Common myeloid progenitor, CD34-positive (primary cell): ENCODE data around the gene SETD5.

Source experiments
- CTCF ChIA-PET: fragments of 350-600 bp; sonication (Branson Sonifier 250); formaldehyde crosslinking; loops from one replicate; lab custom pipeline; 2021; ENCODE audit warnings: antibody characterized with exemption; lab: Charles Lee
- POLR2A ChIA-PET: fragments of 350-600 bp; sonication (Branson Sonifier 250); formaldehyde crosslinking; loops from one replicate; lab custom pipeline; 2021; ENCODE audit warnings: antibody characterized with exemption; lab: Charles Lee
- DNase-seq, 3 donors: peaks; one replicate each; pipeline versions ENCODE4 v3.0.0 to v3.0.0-alpha.2; 2013
- H3K27ac ChIP-seq, 2 experiments: 1 replicate in 1 of 2; 2 replicates in 1 of 2; pipeline ENCODE4 v1.7.0; 2013; ENCODE audit warnings: inconsistent platforms in 2 of 2, low read length in 2 of 2, mild to moderate bottlenecking in 2 of 2, low read depth in 1 of 2, moderate library complexity in 1 of 2; ENCODE audit not compliant: severe bottlenecking in 2 of 2, insufficient read depth in 1 of 2, poor library complexity in 1 of 2
- H3K27me3 ChIP-seq, 5 experiments: replicated peaks in 2 of 5; 1 replicate in 3 of 5; 2 replicates in 2 of 5; pipeline versions ENCODE4 v1.6.1 to v1.7.0; 2013; ENCODE audit warnings: low read length in 4 of 5, mild to moderate bottlenecking in 2 of 5, moderate library complexity in 2 of 5, inconsistent platforms in 1 of 5; ENCODE audit not compliant: insufficient read depth in 5 of 5, control insufficient read depth in 4 of 5
- H3K36me3 ChIP-seq, 4 experiments: 1 replicate in 2 of 4; 2 replicates in 2 of 4; pipeline versions ENCODE4 v1.6.1 to v1.7.0; 2013; ENCODE audit warnings: low read length in 3 of 4, control low read depth in 1 of 4, mild to moderate bottlenecking in 1 of 4; ENCODE audit not compliant: control insufficient read depth in 4 of 4, insufficient read depth in 4 of 4
- H3K4me1 ChIP-seq, 4 experiments: 1 replicate in 3 of 4; 2 replicates in 1 of 4; pipeline versions ENCODE4 v1.6.1 to v1.7.1; 2013; ENCODE audit warnings: low read length in 3 of 4, mild to moderate bottlenecking in 3 of 4, control low read depth in 1 of 4, inconsistent platforms in 1 of 4, moderate library complexity in 1 of 4; ENCODE audit not compliant: control insufficient read depth in 4 of 4, insufficient read depth in 4 of 4; ENCODE audit errors: control extremely low read depth in 1 of 4
- H3K4me3 ChIP-seq, 7 experiments: 1 replicate in 4 of 7; 2 replicates in 3 of 7; pipeline versions ENCODE4 v1.5.1 to v1.7.0; 2013; ENCODE audit warnings: mild to moderate bottlenecking in 7 of 7, low read length in 6 of 7, moderate library complexity in 6 of 7, inconsistent platforms in 2 of 7, low read depth in 2 of 7, control low read depth in 1 of 7; ENCODE audit not compliant: insufficient read depth in 4 of 7, control insufficient read depth in 1 of 7; ENCODE audit errors: extremely low read depth in 1 of 7
- H3K9me3 ChIP-seq, 5 experiments: 1 replicate in 4 of 5; 2 replicates in 1 of 5; pipeline versions ENCODE4 v1.6.1 to v1.7.1; 2013; ENCODE audit warnings: low read length in 4 of 5, mild to moderate bottlenecking in 2 of 5, inconsistent platforms in 1 of 5, low read depth in 1 of 5, moderate library complexity in 1 of 5; ENCODE audit not compliant: control insufficient read depth in 4 of 5, insufficient read depth in 2 of 5; ENCODE audit errors: control extremely low read depth in 1 of 5
- WGBS: methylation state at CpG from one replicate; pipeline ENCODE4 v1.1.5; 2013; ENCODE audit not compliant: insufficient coverage; 5-methylcytosine and 5-hydroxymethylcytosine counted together

The SETD5 gene

GRCh38 chr3:9408061-9408460 is 10.6 kb downstream of the SETD5 start:
- no peak for DNase-seq
- H3K4me3 ChIP-seq = no peak overlapping the region
- CTCF ChIA-PET = no interaction called here
- POLR2A ChIA-PET = interaction anchor here (0.8 kb wide), 1 partner anchor 12 kb away, joined by 4 read pairs; no protein-coding TSS in a partner anchor
- H3K27ac ChIP-seq = no peak overlapping the region
- H3K36me3 ChIP-seq = peaks cover 0 to 3% (median 0%) of the 10 kb centered on the region in 4 experiments
- WGBS = 100% methylated on average over 4 of the region's 6 CpGs
- peaks cover 0 to 30% (median 10%) of the 10 kb centered on the region in 4 experiments for H3K4me1 ChIP-seq
- no peaks in the 10 kb centered on the region for H3K27me3 ChIP-seq
- no peaks in the 10 kb centered on the region for H3K9me3 ChIP-seq

- ChIA-PET POLR2A (interaction anchor here (0.6 to 0.8 kb wide), 2 partner anchors 12 to 15 kb away, joined by 3 to 4 read pairs; no protein-coding TSS in a partner anchor), CTCF (no interaction called here)
- no peaks in the 10 kb centered on the region for H3K9me3 ChIP-seq
These were observed 11.1 kb downstream of the SETD5 start for GRCh38 chr3:9408546-9408945.

GRCh38 chr3:9409981-9410854 is 12.8 kb downstream of the SETD5 start:
- WGBS = 73% methylated on average over 2 of the region's 6 CpGs
- H3K27ac ChIP-seq = no peak overlapping the region
- H3K4me3 ChIP-seq = peak overlapping the region in 1 of 7 experiments; percentile 31
- no peaks in the 10 kb centered on the region for H3K27me3 ChIP-seq
- no peaks in the 10 kb centered on the region for H3K9me3 ChIP-seq
- peak in 2 of 3 donors; percentile 47 to 64 for DNase-seq
- POLR2A ChIA-PET = interaction anchor here (0.9 to 1.6 kb wide), 2 partner anchors 11 to 13 kb away, joined by 4 read pairs; partner anchors contain the start of gene SETD5
- CTCF ChIA-PET = interaction anchor here (1.0 to 1.9 kb wide), 5 partner anchors 9 to 63 kb away, joined by 3 to 9 read pairs (median 4); no protein-coding TSS in a partner anchor
- peaks cover 0 to 3% (median 0%) of the 10 kb centered on the region in 4 experiments for H3K36me3 ChIP-seq
- peaks cover 0 to 17% (median 4%) of the 10 kb centered on the region in 4 experiments for H3K4me1 ChIP-seq

More at GRCh38 chr3:9408546-9408945, 11.1 kb downstream of the SETD5 start:
- no peaks in the 10 kb centered on the region for H3K27me3 ChIP-seq
- H3K4me3 ChIP-seq = no peak overlapping the region
- no peak for DNase-seq
- no CpG with 5 or more reads among the region's 1 CpG for WGBS
- H3K36me3 ChIP-seq = peaks cover 0 to 3% (median 0%) of the 10 kb centered on the region in 4 experiments
- H3K27ac ChIP-seq = no peak overlapping the region
- H3K4me1 ChIP-seq = peaks cover 0 to 28% (median 8%) of the 10 kb centered on the region in 4 experiments

- no peak for DNase-seq
- Histone ChIP-seq H3K9me3 (no peaks in the 10 kb centered on the region), H3K4me3 (no peak overlapping the region), H3K27me3 (no peaks in the 10 kb centered on the region), H3K27ac (peak overlapping the region in 1 of 2 experiments; percentile 7), H3K36me3 (peaks cover 0 to 9% (median 6%) of the 10 kb centered on the region in 4 experiments), H3K4me1 (peaks cover 0 to 21% (median 7%) of the 10 kb centered on the region in 4 experiments)
- ChIA-PET CTCF (interaction anchor here (0.6 to 1.9 kb wide), 4 partner anchors 8 to 58 kb away, joined by 3 to 9 read pairs (median 4); no protein-coding TSS in a partner anchor), POLR2A (interaction anchor here (1.6 kb wide), 1 partner anchor 12 kb away, joined by 4 read pairs; no protein-coding TSS in a partner anchor)
- no CpG with 5 or more reads among the region's 1 CpG for WGBS
These were observed 13.9 kb downstream of the SETD5 start for GRCh38 chr3:9411302-9411701.

- H3K27me3 ChIP-seq = no peaks in the 10 kb centered on the region
- DNase-seq = no peak
- WGBS = no CpG with 5 or more reads among the region's 1 CpG
- peak overlapping the region in 1 of 2 experiments; percentile 49 for H3K27ac ChIP-seq
- CTCF ChIA-PET = interaction anchor here (0.6 to 2.3 kb wide), 4 partner anchors 10 to 95 kb away, joined by 3 to 6 read pairs (median 3); no protein-coding TSS in a partner anchor
- peaks cover 0 to 9% (median 6%) of the 10 kb centered on the region in 4 experiments for H3K36me3 ChIP-seq
- no peak overlapping the region for H3K4me3 ChIP-seq
- no peaks in the 10 kb centered on the region for H3K9me3 ChIP-seq
- POLR2A ChIA-PET = no interaction called here
- peaks cover 3 to 21% (median 6%) of the 10 kb centered on the region in 4 experiments for H3K4me1 ChIP-seq
These were observed 14.9 kb downstream of the SETD5 start for GRCh38 chr3:9412293-9412692.

- Histone ChIP-seq H3K27ac (no peak overlapping the region), H3K36me3 (peaks cover 0 to 6% (median 5%) of the 10 kb centered on the region in 4 experiments), H3K4me1 (peaks cover 3 to 19% (median 6%) of the 10 kb centered on the region in 4 experiments), H3K4me3 (no peak overlapping the region), H3K9me3 (no peaks in the 10 kb centered on the region), H3K27me3 (no peaks in the 10 kb centered on the region)
- DNase-seq = no peak
- POLR2A ChIA-PET = interaction anchor here (2.5 kb wide), 1 partner anchor 18 kb away, joined by 9 read pairs; the partner anchor contains the start of gene SETD5
- CTCF ChIA-PET = interaction anchor here (3.7 kb wide), 1 partner anchor 15 kb away, joined by 17 read pairs; no protein-coding TSS in a partner anchor
These were observed 17.4 kb downstream of the SETD5 start for GRCh38 chr3:9414826-9415225.
